IMR-90 (cell line): ENCODE results near the gene DLG5. TPM values are rescaled to one million over a fixed set of nuclear protein-coding genes. Genes with fewer than 3 reads are reported as not detected.

ENCODE experiments used
- ATAC-seq: fragments of 200-7000 bp; cut with Tn5 transposase; 2 replicates; pipeline ENCODE4 v1.9.1; 2020; ENCODE audit warnings: low read depth, mild to moderate bottlenecking, moderate library complexity
- BruUV-seq: library from RNA; stranded (reverse); fragments of 400-500 nt; replicated peaks from 2 replicates; lab custom pipeline; 2021; lab: Mats Ljungman, UMichigan
- CTCF ChIA-PET: fragments of 300-600 bp; formaldehyde crosslinking; extraction: SDS; loops from one replicate; lab custom pipeline; 2021; ENCODE audit warnings: antibody characterized with exemption; lab: Yijun Ruan, JAX
- POLR2A ChIA-PET: fragments of 300-600 bp; sonication (Branson Sonifier 250); formaldehyde crosslinking; loops from one replicate; lab custom pipeline; 2022; ENCODE audit warnings: antibody characterized with exemption; ENCODE audit not compliant: unreplicated experiment; lab: Charles Lee
- DNase-seq: peaks from one replicate; pipeline ENCODE4 v3.0.0; 2013
- H2AFZ ChIP-seq: replicated peaks from 2 replicates; pipeline ENCODE3; 2013; ENCODE audit warnings: low read length, mild to moderate bottlenecking; ENCODE audit not compliant: poor library complexity
- H2AK5ac ChIP-seq: 2 replicates; pipeline ENCODE4 v1.6.1; 2013; ENCODE audit warnings: low read depth, low read length, inconsistent platforms
- H2AK9ac ChIP-seq: replicated peaks from 2 replicates; pipeline ENCODE3; 2013; ENCODE audit warnings: mild to moderate bottlenecking, low read depth, low read length, moderate library complexity; ENCODE audit not compliant: poor library complexity
- H2BK120ac ChIP-seq: 2 replicates; pipeline ENCODE4 v1.6.1; 2013; ENCODE audit warnings: low read depth, low read length, inconsistent platforms
- H2BK15ac ChIP-seq: 3 replicates; pipeline ENCODE4 v1.6.1; 2013; ENCODE audit warnings: low read depth, low read length, inconsistent platforms
- H2BK20ac ChIP-seq: 2 replicates; pipeline ENCODE4 v1.6.1; 2013; ENCODE audit warnings: low read depth, mild to moderate bottlenecking, inconsistent platforms, low read length, moderate library complexity
- H2BK5ac ChIP-seq: 2 replicates; pipeline ENCODE4 v1.6.1; 2013; ENCODE audit warnings: mild to moderate bottlenecking, low read depth, low read length, inconsistent platforms; ENCODE audit not compliant: poor library complexity, severe bottlenecking
- H3K14ac ChIP-seq: replicated peaks from 2 replicates; pipeline ENCODE4 v1.6.1; 2013; ENCODE audit warnings: low read depth, low read length, inconsistent platforms
- H3K18ac ChIP-seq: 2 replicates; pipeline ENCODE4 v1.6.1; 2013; ENCODE audit warnings: low read depth, low read length, control low read depth
- H3K23ac ChIP-seq: 2 replicates; pipeline ENCODE4 v1.6.1; 2013; ENCODE audit warnings: low read depth, low read length, inconsistent platforms
- H3K27ac ChIP-seq: 2 replicates; pipeline ENCODE4 v1.5.1; 2013; ENCODE audit warnings: mild to moderate bottlenecking, control low read depth, low read length; ENCODE audit not compliant: insufficient read depth
- H3K27me3 ChIP-seq: 2 replicates; pipeline ENCODE4 v1.6.1; 2013; ENCODE audit warnings: low read length; ENCODE audit not compliant: control insufficient read depth, insufficient read depth
- H3K36me3 ChIP-seq: 2 replicates; pipeline ENCODE4 v1.6.1; 2013; ENCODE audit warnings: low read length, mixed read lengths; ENCODE audit not compliant: control insufficient read depth, insufficient read depth
- H3K4ac ChIP-seq: 2 replicates; pipeline ENCODE4 v1.6.1; 2013; ENCODE audit warnings: low read depth, low read length, inconsistent platforms
- H3K4me1 ChIP-seq: 2 replicates; pipeline ENCODE4 v1.6.1; 2013; ENCODE audit warnings: low read length, mixed read lengths; ENCODE audit not compliant: control insufficient read depth, insufficient read depth
- H3K4me2 ChIP-seq: 2 replicates; pipeline ENCODE4 v1.6.1; 2013; ENCODE audit warnings: low read depth, mild to moderate bottlenecking, control low read depth, low read length, moderate library complexity
- H3K4me3 ChIP-seq: 2 replicates; pipeline ENCODE4 v1.5.1; 2013; ENCODE audit warnings: low read depth, mild to moderate bottlenecking, control low read depth, low read length, moderate library complexity; ENCODE audit not compliant: insufficient read depth
- H3K56ac ChIP-seq: 2 replicates; pipeline ENCODE4 v1.6.1; 2013; ENCODE audit warnings: low read length, inconsistent platforms; ENCODE audit not compliant: insufficient read depth; ENCODE audit errors: extremely low read depth
- H3K79me1 ChIP-seq, 2 experiments: 2 replicates each; pipeline ENCODE4 v1.6.1; 2013; ENCODE audit warnings: low read length in 2 of 2, inconsistent platforms in 1 of 2, low read depth in 1 of 2
- H3K9ac ChIP-seq: 2 replicates; pipeline ENCODE4 v1.6.1; 2013; ENCODE audit warnings: low read depth, low read length, control low read depth
- H3K9me1 ChIP-seq: 2 replicates; pipeline ENCODE4 v1.6.1; 2013; ENCODE audit warnings: low read length, inconsistent platforms; ENCODE audit not compliant: insufficient read depth
- H3K9me3 ChIP-seq: 2 replicates; pipeline ENCODE4 v1.6.1; 2013; ENCODE audit warnings: low read length; ENCODE audit not compliant: control insufficient read depth, insufficient read depth
- H4K20me1 ChIP-seq: 2 replicates; pipeline ENCODE4 v1.6.1; 2013; ENCODE audit warnings: low read length, inconsistent platforms; ENCODE audit not compliant: insufficient read depth
- H4K5ac ChIP-seq: 2 replicates; pipeline ENCODE4 v1.6.1; 2013; ENCODE audit warnings: mild to moderate bottlenecking, low read depth, low read length, control low read depth
- H4K8ac ChIP-seq, 2 experiments: 2 replicates each; pipeline ENCODE4 v1.6.1; 2013; ENCODE audit warnings: low read depth in 2 of 2, low read length in 2 of 2, control low read depth in 1 of 2, inconsistent platforms in 1 of 2
- H4K91ac ChIP-seq: 2 replicates; pipeline ENCODE4 v1.6.1; 2013; ENCODE audit warnings: low read depth, low read length, inconsistent platforms; ENCODE audit not compliant: insufficient read depth
- CEBPB ChIP-seq: IDR thresholded peaks from 2 replicates; pipeline ENCODE4 v1.6.1; 2012; ENCODE audit warnings: low read depth, low read length, improper control_type of control experiment
- CHD1 ChIP-seq: IDR thresholded peaks from 2 replicates; pipeline ENCODE4 v1.6.1; 2012; ENCODE audit warnings: low read depth, low read length, improper control_type of control experiment
- CTCF ChIP-seq: conservative IDR thresholded peaks from 2 replicates; pipeline ENCODE4 v1.5.1; 2012; ENCODE audit warnings: mild to moderate bottlenecking, low read depth, low read length, improper control_type of control experiment
- ELK1 ChIP-seq: fragments of 150-350 bp; IDR thresholded peaks from 2 replicates; pipeline ENCODE4 v1.6.1; 2016; ENCODE audit warnings: low read depth, mild to moderate bottlenecking, low read length, moderate library complexity, borderline replicate concordance
- FOS ChIP-seq: fragments of 150-350 bp; IDR thresholded peaks from 2 replicates; pipeline ENCODE4 v1.6.1; 2016; ENCODE audit warnings: low read depth, low read length
- MAFK ChIP-seq: IDR thresholded peaks from 2 replicates; pipeline ENCODE4 v1.6.1; 2012; ENCODE audit warnings: low read depth, low read length, improper control_type of control experiment
- MAZ ChIP-seq: IDR thresholded peaks from 2 replicates; pipeline ENCODE4 v1.6.1; 2012; ENCODE audit warnings: low read depth, mild to moderate bottlenecking, low read length, improper control_type of control experiment, moderate library complexity, borderline replicate concordance
- POLR2A ChIP-seq: IDR thresholded peaks from 2 replicates; pipeline ENCODE4 v1.6.1; 2012; ENCODE audit warnings: mild to moderate bottlenecking, low read depth, low read length
- RAD21 ChIP-seq: IDR thresholded peaks from 2 replicates; pipeline ENCODE4 v1.6.1; 2012; ENCODE audit warnings: low read length, improper control_type of control experiment
- SMC3 ChIP-seq: fragments of 150-350 bp; IDR thresholded peaks from 2 replicates; pipeline ENCODE4 v1.6.1; 2016; ENCODE audit warnings: low read depth, mild to moderate bottlenecking, antibody characterized with exemption, low read length, moderate library complexity
- USF2 ChIP-seq: fragments of 150-350 bp; IDR thresholded peaks from 2 replicates; pipeline ENCODE4 v1.6.1; 2017; ENCODE audit warnings: mild to moderate bottlenecking, antibody characterized with exemption, low read length, low read depth
- WGBS, 2 experiments: methylation state at CpG; one replicate each; pipeline versions ENCODE4 v1.1.5 to v1.1.7; 2013; ENCODE audit warnings: missing lambda C conversion rate in 2 of 2; ENCODE audit not compliant: insufficient read length in 1 of 2; ENCODE audit errors: extremely low coverage in 2 of 2; 5-methylcytosine and 5-hydroxymethylcytosine counted together
- dilution Hi-C: fragments of 300-500 bp; cut with HindIII; formaldehyde crosslinking; loops from one replicate; pipeline ENCODE4 v1.14.3; 2018; ENCODE audit warnings: low sequenced_read_pairs; ENCODE audit not compliant: unreplicated experiment
- in situ Hi-C: fragments of 300-500 bp; cut with MboI; formaldehyde crosslinking; loops from 3 replicates; pipeline ENCODE4 v1.14.3; 2019; ENCODE audit warnings: low sequenced_read_pairs, inconsistent platforms, mixed read lengths
- intact Hi-C: fragments of 100-400 bp; cut with micrococcal nuclease; formaldehyde crosslinking; loops from 2 replicates; pipeline ENCODE4 v1.10.0; 2022
- polyA plus RNA-seq, 3 experiments: library from polyadenylated mRNA; depleted of rRNA; stranded (reverse); fragments of >200 nt; gene quantifications; 2 replicates each; pipeline ENCODE4 v1.2.3, GENCODE V29; 2012; ENCODE audit warnings: low replicate concordance in 1 of 3
- total RNA-seq: library from RNA; depleted of rRNA; stranded (reverse); fragments of >200 nt; gene quantifications from 2 replicates; pipeline ENCODE4 v1.2.3, GENCODE V29; 2012

DLG5 gene
- total and polyA plus RNA-seq, 2 of the 4 experiments (the other 2 are of a cell fraction), result 12.7 to 28.7 TPM

GRCh38 chr10:77862595-77862994, 64.0 kb downstream of the DLG5 start:
- H3K56ac ChIP-seq, result no peak overlapping the region
- H2BK15ac ChIP-seq, result no peak overlapping the region
- no peak overlapping the region for H3K14ac ChIP-seq
- H2BK5ac ChIP-seq, result no peak overlapping the region
- TF ChIP-seq SMC3 (no peak), RAD21 (no peak), MAFK (no peak), MAZ (no peak), CEBPB (no peak), POLR2A (no peak), CTCF (no peak), FOS (no peak), ELK1 (no peak), USF2 (no peak), CHD1 (no peak)
- no peak overlapping the region for H3K18ac ChIP-seq
- H3K9ac ChIP-seq, result no peak overlapping the region
- ATAC-seq (peak; percentile 28), DNase-seq (peak; percentile 32)
- H3K27me3 ChIP-seq, result no peaks in the 10 kb centered on the region
- POLR2A ChIA-PET, result no interaction called here
- H3K4me1 ChIP-seq, result peaks cover 5% of the 10 kb centered on the region
- no peak overlapping the region for H3K27ac ChIP-seq
- peaks cover 36% of the 10 kb centered on the region for H3K9me1 ChIP-seq
- no peak overlapping the region for H3K4me2 ChIP-seq
- H4K5ac ChIP-seq, result no peak overlapping the region
- no peak overlapping the region for H2AK9ac ChIP-seq
- H2BK20ac ChIP-seq, result no peak overlapping the region
- no peaks in the 10 kb centered on the region for H3K9me3 ChIP-seq
- dilution Hi-C loops, result no loop called here
- no peak overlapping the region for H3K4ac ChIP-seq
- intact Hi-C loops, result no loop called here
- peaks cover 36% of the 10 kb centered on the region for H4K20me1 ChIP-seq
- H3K36me3 ChIP-seq, result peaks cover 24% of the 10 kb centered on the region
- no peak overlapping the region for H4K91ac ChIP-seq
- in situ Hi-C loops, result no loop called here
- WGBS, 2 experiments, result no CpG with 5 or more reads among the region's 2 CpGs
- H3K79me1 ChIP-seq, result peaks cover 37 to 85% of the 10 kb centered on the region in 2 experiments
- no peak overlapping the region for H4K8ac ChIP-seq
- no peak overlapping the region for H3K23ac ChIP-seq
- no peak overlapping the region for H2AK5ac ChIP-seq
- H2BK120ac ChIP-seq, result no peak overlapping the region
- no peak overlapping the region for H2AFZ ChIP-seq
- CTCF ChIA-PET, result interaction anchor here (0.8 kb wide), 1 partner anchor 16 kb away, joined by 4 read pairs; no protein-coding TSS in a partner anchor
- no peak overlapping the region for H3K4me3 ChIP-seq
- no TSS peak for BruUV-seq
